ENCODE data around the gene DIAPH1.
A peak's percentile ranks its signal among the peaks of the same experiment; 100 is the strongest.

The DIAPH1 gene

DNA sequence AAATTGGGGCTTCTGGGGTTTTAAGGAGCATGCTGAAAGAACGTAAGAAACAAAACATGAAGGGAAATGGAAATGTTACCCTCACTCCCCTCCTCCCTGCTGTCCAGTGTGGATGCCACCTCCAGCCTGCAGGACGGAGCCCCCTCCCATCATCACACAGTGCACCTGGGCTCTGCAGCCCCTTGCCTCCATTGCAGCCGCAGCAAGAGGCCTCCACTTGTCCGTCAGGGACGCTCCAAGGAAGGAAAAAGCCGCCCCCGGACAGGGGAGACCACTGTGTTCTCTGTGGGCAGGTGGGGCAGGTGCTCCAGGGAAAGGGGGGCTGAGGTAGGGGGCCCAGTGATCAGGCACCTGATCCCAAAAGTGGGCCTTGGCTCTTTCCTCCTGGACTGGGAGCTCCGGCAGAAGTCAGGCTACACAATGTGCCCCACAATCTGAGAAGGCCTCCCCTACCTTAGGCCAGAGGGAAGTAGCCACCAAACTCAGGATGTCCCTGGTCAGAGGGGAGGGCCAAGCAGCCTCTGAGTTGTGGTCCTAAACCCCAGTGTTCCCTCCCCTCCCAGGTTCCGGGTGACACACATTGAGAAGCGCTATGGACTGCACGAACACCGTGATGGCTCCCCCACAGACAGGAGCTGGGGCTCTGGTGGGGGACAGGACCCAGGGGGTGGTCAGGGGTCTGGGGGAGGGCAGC, 20.7 kb upstream of the DIAPH1 start:
- peaks cover 27% of the 10 kb centered on the region for H3K4me1 ChIP-seq (ENCODE audit: control insufficient read depth, insufficient read depth, low read length)
- no peaks in the 10 kb centered on the region for H3K9me3 ChIP-seq (ENCODE audit: control insufficient read depth in 2 of 2, low read length in 2 of 2)
- peaks cover 6 to 9% of the 10 kb centered on the region in 2 donors for H3K36me3 ChIP-seq (ENCODE audit: control insufficient read depth in 2 of 2, insufficient read depth in 2 of 2, low read length in 2 of 2)
- H3K9ac ChIP-seq (ENCODE audit: low read length in 2 of 2): no peak overlapping the region
- H3K4me3 ChIP-seq (ENCODE audit: low read length in 2 of 2): no peak overlapping the region
- peaks cover 8 to 11% of the 10 kb centered on the region in 2 donors for H3K27me3 ChIP-seq (ENCODE audit: control insufficient read depth in 1 of 2, insufficient read depth in 2 of 2, low read length in 2 of 2)
- no peak overlapping the region for H3K27ac ChIP-seq (ENCODE audit: low read length)

DNA sequence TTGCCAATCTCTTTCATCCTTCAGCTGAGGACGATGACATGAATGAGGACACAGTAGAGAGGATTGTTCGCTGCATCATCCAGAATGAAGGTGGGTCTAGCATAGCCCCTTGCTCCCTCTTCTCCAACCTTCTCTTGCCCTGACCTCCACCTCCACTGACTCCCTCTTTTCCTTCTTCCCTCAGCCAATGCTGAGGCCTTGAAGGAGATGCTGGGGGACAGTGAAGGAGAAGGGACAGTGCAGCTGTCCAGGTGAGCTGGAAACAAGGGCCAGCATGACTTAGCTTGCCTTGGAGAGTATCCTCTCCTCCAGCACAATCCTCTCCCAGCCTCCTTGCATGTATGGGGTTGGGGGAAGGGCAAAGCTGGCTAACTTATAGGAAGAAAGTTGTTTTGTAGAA, 20.0 kb upstream of the DIAPH1 start:
- Histone ChIP-seq H3K36me3 (ENCODE audit: control insufficient read depth in 2 of 2, insufficient read depth in 2 of 2, low read length in 2 of 2) (peaks cover 6 to 8% of the 10 kb centered on the region in 2 donors), H3K9me3 (ENCODE audit: control insufficient read depth in 2 of 2, low read length in 2 of 2) (no peaks in the 10 kb centered on the region), H3K4me1 (ENCODE audit: control insufficient read depth, insufficient read depth, low read length) (peaks cover 27% of the 10 kb centered on the region), H3K9ac (ENCODE audit: low read length in 2 of 2) (no peak overlapping the region), H3K4me3 (ENCODE audit: low read length in 2 of 2) (no peak overlapping the region), H3K27ac (ENCODE audit: low read length) (no peak overlapping the region), H3K27me3 (ENCODE audit: control insufficient read depth in 1 of 2, insufficient read depth in 2 of 2, low read length in 2 of 2) (peaks cover 8 to 11% of the 10 kb centered on the region in 2 donors)

DNA sequence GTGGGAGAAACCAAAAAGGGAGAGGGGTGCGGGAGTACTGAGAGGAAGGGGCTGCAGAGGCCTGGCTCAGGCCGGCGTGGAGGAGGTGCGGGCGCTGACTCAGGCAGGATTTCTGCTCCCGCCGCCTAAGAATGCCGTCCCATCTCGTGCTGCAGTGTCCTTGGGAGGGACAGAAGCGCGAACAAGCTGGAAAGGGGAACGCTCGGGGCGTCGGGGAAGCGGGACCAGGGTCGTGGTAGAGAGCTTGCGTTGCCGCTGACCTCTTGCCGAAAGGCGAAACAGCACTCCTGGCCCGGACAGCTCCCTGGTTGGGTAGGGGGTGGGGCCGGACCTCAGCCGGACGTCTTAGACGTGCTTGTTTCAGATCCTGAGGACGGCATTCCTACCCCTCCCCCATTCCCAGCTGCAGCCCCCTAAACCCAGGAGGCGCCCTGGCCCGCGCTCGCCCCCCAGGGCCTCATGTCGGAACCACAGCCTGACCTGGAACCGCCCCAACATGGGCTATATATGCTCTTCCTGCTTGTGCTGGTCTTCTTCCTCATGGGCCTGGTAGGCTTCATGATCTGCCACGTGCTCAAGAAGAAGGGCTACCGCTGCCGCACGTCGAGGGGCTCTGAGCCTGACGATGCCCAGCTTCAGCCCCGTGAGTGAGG, 19.1 kb upstream of the DIAPH1 start:
- Histone ChIP-seq H3K9ac (ENCODE audit: low read length in 2 of 2) (peak overlapping the region in 1 of 2 donors; percentile 15), H3K4me1 (ENCODE audit: control insufficient read depth, insufficient read depth, low read length) (peaks cover 27% of the 10 kb centered on the region), H3K4me3 (ENCODE audit: low read length in 2 of 2) (peak overlapping the region; percentile 96 to 99), H3K27me3 (ENCODE audit: control insufficient read depth in 1 of 2, insufficient read depth in 2 of 2, low read length in 2 of 2) (peaks cover 8 to 11% of the 10 kb centered on the region in 2 donors), H3K36me3 (ENCODE audit: control insufficient read depth in 2 of 2, insufficient read depth in 2 of 2, low read length in 2 of 2) (peaks cover 2 to 5% of the 10 kb centered on the region in 2 donors), H3K9me3 (ENCODE audit: control insufficient read depth in 2 of 2, low read length in 2 of 2) (no peaks in the 10 kb centered on the region), H3K27ac (ENCODE audit: low read length) (no peak overlapping the region)

DNA sequence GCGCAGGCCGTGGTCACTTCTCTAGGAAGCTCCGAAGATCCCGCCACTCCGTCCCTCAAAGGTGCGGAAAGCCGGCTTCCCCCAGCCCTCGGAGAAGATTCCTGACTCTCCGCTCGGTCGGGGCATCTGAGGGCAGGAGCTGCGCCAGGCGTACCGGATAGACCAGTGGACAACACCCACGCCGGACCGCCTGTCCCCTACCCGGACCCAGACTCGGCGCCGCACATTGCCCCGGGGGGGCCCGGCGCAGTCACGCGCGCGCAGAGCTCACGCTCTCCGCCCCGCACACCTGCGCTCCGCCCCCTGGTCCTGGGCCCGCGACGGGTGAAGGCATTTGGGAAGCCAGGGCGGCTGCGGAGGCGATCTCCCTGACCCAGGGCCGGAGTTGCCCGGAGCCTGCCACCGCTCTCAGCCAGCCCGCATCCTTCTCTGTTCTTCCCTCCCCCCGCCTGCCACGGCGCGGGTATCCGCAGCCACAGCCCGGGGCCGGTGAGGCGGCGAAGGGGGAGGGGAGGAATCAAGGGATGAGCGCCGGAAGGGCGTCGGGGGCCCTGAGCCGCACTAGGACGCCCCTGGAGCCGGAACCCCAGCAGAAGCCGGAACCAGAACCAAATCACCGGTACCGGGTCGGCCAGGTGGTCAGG, 18.4 kb upstream of the DIAPH1 start:
- no peaks in the 10 kb centered on the region for H3K9me3 ChIP-seq (ENCODE audit: control insufficient read depth in 2 of 2, low read length in 2 of 2)
- H3K4me1 ChIP-seq (ENCODE audit: control insufficient read depth, insufficient read depth, low read length): peaks cover 27% of the 10 kb centered on the region
- peak overlapping the region; percentile 96 to 99 for H3K4me3 ChIP-seq (ENCODE audit: low read length in 2 of 2)
- H3K27me3 ChIP-seq (ENCODE audit: control insufficient read depth in 1 of 2, insufficient read depth in 2 of 2, low read length in 2 of 2): peaks cover 8 to 11% of the 10 kb centered on the region in 2 donors
- H3K27ac ChIP-seq (ENCODE audit: low read length): no peak overlapping the region
- peaks cover 3% of the 10 kb centered on the region in 2 donors for H3K36me3 ChIP-seq (ENCODE audit: control insufficient read depth in 2 of 2, insufficient read depth in 2 of 2, low read length in 2 of 2)
- peak overlapping the region; percentile 32 to 36 for H3K9ac ChIP-seq (ENCODE audit: low read length in 2 of 2)

DNA sequence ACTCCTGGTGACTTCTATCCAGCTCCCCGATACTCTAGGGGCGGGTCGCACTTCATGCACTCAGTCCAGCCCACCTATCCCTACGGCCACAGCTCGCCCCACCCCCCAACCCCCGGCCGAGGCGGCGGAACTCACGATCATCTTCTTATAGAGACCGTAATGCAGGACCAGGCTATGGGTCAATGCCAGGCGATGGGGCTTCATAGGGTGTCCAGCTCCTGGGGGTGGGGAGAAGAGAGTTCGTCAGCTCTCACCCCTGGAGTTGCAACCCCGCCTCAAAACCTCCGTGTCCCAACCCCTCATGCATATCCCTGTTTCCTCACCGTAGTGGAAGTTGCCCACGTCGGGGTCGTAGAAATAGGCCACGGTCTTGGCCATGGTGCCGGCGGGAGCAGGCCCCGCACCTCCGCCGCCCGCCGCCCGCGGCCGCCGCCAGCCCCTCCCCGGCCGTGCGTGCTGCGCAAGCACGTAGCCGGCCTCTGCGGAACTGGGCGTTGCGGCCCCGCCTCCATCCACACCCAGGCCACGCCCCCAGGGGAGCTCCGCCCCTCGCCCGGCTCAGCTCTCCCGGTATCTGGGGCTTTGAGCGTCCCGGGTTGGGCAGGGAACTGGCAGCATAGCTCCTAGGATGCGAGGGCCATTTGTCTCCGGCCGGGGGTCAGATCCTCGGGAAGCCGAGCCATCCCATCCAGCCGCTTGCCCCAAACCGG, 17.8 kb upstream of the DIAPH1 start, which contains the start of the genes HDAC3 and RELL2:
Gene HDAC3 (minus strand): TSS at position 437 of the 710 bp plus-strand sequence. CDS start 59 bp downstream, at position 378.
Gene RELL2 (plus strand): TSS at position 585 of the 710 bp plus-strand sequence. CDS start 1,229 bp downstream, outside the sequence.
- H3K27me3 ChIP-seq (ENCODE audit: control insufficient read depth in 1 of 2, insufficient read depth in 2 of 2, low read length in 2 of 2): peaks cover 8 to 11% of the 10 kb centered on the region in 2 donors
- H3K4me3 ChIP-seq (ENCODE audit: low read length in 2 of 2): peak within 1 kb of the TSS; percentile 96 to 99
- peak within 1 kb of the TSS; percentile 93 for H3K9ac ChIP-seq (ENCODE audit: low read length in 2 of 2)

DNA sequence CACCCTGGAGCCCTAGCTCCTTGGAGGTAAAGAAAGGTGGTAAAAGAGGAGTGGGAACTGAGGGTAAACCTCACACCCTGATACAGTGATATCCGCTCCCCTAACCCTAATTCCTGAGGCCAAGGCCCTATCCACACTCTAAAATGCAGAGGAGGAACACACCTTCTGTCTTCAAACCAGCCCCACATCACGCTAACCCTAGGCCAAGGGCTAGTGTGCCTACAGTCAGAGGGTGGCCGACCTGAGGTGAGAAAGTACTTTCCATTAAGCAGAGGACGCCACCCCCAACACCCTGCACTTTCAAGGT, 17.3 kb upstream of the DIAPH1 start:
- peak overlapping the region; percentile 96 to 99 for H3K4me3 ChIP-seq (ENCODE audit: low read length in 2 of 2)
- peaks cover 3% of the 10 kb centered on the region in 2 donors for H3K36me3 ChIP-seq (ENCODE audit: control insufficient read depth in 2 of 2, insufficient read depth in 2 of 2, low read length in 2 of 2)
- H3K4me1 ChIP-seq (ENCODE audit: control insufficient read depth, insufficient read depth, low read length): peaks cover 27% of the 10 kb centered on the region
- peak overlapping the region; percentile 93 for H3K9ac ChIP-seq (ENCODE audit: low read length in 2 of 2)
- no peaks in the 10 kb centered on the region for H3K9me3 ChIP-seq (ENCODE audit: control insufficient read depth in 2 of 2, low read length in 2 of 2)
- peaks cover 8 to 11% of the 10 kb centered on the region in 2 donors for H3K27me3 ChIP-seq (ENCODE audit: control insufficient read depth in 1 of 2, insufficient read depth in 2 of 2, low read length in 2 of 2)
- H3K27ac ChIP-seq (ENCODE audit: low read length): peak overlapping the region; percentile 62

More for the DNA sequence above, 17.8 kb upstream of the DIAPH1 start, which contains the start of the genes HDAC3 and RELL2:
- Histone ChIP-seq H3K4me1 (ENCODE audit: control insufficient read depth, insufficient read depth, low read length) (peaks cover 27% of the 10 kb centered on the region), H3K27ac (ENCODE audit: low read length) (peak within 1 kb of the TSS; percentile 62), H3K9me3 (ENCODE audit: control insufficient read depth in 2 of 2, low read length in 2 of 2) (no peaks in the 10 kb centered on the region), H3K36me3 (ENCODE audit: control insufficient read depth in 2 of 2, insufficient read depth in 2 of 2, low read length in 2 of 2) (peaks cover 3% of the 10 kb centered on the region in 2 donors)

DNA sequence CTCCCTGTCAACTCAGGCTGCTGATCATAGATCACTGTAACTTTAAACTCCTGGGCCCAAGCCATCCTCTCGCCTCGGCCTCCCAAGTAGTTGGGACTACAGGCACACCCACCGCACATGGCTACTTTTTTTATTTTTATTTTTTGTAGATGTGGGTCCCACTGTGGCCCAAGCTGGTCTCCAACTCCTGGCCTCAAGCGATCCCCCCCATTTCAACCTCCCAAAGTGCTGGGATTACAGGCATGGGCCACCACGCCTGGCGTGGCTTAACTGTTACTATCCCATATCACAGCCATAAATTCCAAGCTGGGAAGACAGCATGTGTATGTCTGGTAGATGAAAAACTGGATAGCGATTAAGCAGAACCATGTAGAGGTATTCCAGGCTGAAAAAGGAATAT, 16.8 kb upstream of the DIAPH1 start:
- H3K36me3 ChIP-seq (ENCODE audit: control insufficient read depth in 2 of 2, insufficient read depth in 2 of 2, low read length in 2 of 2): peaks cover 3% of the 10 kb centered on the region in 2 donors
- no peak overlapping the region for H3K27ac ChIP-seq (ENCODE audit: low read length)
- peak overlapping the region in 1 of 2 donors; percentile 93 for H3K9ac ChIP-seq (ENCODE audit: low read length in 2 of 2)
- peaks cover 27% of the 10 kb centered on the region for H3K4me1 ChIP-seq (ENCODE audit: control insufficient read depth, insufficient read depth, low read length)
- peaks cover 8 to 11% of the 10 kb centered on the region in 2 donors for H3K27me3 ChIP-seq (ENCODE audit: control insufficient read depth in 1 of 2, insufficient read depth in 2 of 2, low read length in 2 of 2)
- no peaks in the 10 kb centered on the region for H3K9me3 ChIP-seq (ENCODE audit: control insufficient read depth in 2 of 2, low read length in 2 of 2)
- peak overlapping the region; percentile 96 to 99 for H3K4me3 ChIP-seq (ENCODE audit: low read length in 2 of 2)

DNA sequence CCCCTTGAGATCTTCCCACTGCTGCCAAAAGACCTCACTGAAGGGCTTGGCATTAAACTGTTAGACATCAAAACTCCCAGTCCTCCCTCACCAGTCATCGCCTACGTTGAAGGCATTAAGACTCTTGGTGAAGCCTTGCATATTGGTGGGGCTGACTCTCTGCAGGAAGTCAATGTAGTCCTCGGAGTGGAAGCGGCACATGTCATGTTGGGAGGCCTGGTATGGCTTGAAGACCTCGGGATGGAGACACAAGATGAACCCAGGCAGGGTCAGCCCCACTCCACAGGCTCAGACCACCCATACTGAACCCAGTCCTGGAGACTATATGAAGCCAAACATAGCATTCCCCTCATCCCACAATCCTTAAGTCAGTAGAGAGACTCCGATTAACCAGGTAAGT, 15.9 kb upstream of the DIAPH1 start:
- Histone ChIP-seq H3K27ac (ENCODE audit: low read length) (no peak overlapping the region), H3K4me3 (ENCODE audit: low read length in 2 of 2) (no peak overlapping the region), H3K27me3 (ENCODE audit: control insufficient read depth in 1 of 2, insufficient read depth in 2 of 2, low read length in 2 of 2) (peaks cover 8 to 11% of the 10 kb centered on the region in 2 donors), H3K9ac (ENCODE audit: low read length in 2 of 2) (no peak overlapping the region), H3K9me3 (ENCODE audit: control insufficient read depth in 2 of 2, low read length in 2 of 2) (no peaks in the 10 kb centered on the region), H3K36me3 (ENCODE audit: control insufficient read depth in 2 of 2, insufficient read depth in 2 of 2, low read length in 2 of 2) (peaks cover 3 to 4% of the 10 kb centered on the region in 2 donors), H3K4me1 (ENCODE audit: control insufficient read depth, insufficient read depth, low read length) (peaks cover 27% of the 10 kb centered on the region)

DNA sequence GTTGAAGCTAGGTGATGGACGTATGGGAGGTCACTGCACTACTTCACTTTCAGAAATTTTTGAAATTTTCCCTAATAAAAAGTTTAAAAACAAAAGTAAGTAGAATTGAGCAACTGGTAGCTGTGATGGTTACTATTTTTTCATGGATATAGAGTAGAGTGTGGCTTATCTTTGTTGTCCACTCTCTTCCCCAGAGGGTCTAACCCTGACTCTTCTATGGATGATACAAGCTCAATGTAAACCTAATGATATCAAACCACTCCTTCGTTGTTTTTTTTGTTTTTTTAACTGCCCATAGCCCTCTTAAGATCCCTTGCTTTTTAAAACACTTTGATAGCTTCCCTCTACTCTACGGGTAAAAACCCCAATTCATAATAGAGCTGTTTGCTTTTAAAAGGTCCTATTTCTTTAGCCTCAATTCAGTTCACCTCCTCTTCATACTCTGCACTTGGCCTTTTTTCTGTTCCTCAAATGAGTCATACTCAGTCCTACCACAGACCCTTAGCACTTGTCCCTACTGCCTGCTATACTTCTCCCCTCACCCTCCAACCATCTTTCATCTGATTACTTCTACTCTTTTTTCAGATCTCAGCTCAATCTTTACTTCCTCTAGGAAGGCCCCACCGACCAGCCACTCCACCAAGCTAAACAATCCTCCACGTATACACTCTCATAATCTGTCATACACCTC, 15.2 kb upstream of the DIAPH1 start:
- peaks cover 27% of the 10 kb centered on the region for H3K4me1 ChIP-seq (ENCODE audit: control insufficient read depth, insufficient read depth, low read length)
- peaks cover 8 to 11% of the 10 kb centered on the region in 2 donors for H3K27me3 ChIP-seq (ENCODE audit: control insufficient read depth in 1 of 2, insufficient read depth in 2 of 2, low read length in 2 of 2)
- H3K4me3 ChIP-seq (ENCODE audit: low read length in 2 of 2): no peak overlapping the region
- H3K9ac ChIP-seq (ENCODE audit: low read length in 2 of 2): no peak overlapping the region
- no peak overlapping the region for H3K27ac ChIP-seq (ENCODE audit: low read length)
- no peaks in the 10 kb centered on the region for H3K9me3 ChIP-seq (ENCODE audit: control insufficient read depth in 2 of 2, low read length in 2 of 2)
- H3K36me3 ChIP-seq (ENCODE audit: control insufficient read depth in 2 of 2, insufficient read depth in 2 of 2, low read length in 2 of 2): peaks cover 10 to 11% of the 10 kb centered on the region in 2 donors

DNA sequence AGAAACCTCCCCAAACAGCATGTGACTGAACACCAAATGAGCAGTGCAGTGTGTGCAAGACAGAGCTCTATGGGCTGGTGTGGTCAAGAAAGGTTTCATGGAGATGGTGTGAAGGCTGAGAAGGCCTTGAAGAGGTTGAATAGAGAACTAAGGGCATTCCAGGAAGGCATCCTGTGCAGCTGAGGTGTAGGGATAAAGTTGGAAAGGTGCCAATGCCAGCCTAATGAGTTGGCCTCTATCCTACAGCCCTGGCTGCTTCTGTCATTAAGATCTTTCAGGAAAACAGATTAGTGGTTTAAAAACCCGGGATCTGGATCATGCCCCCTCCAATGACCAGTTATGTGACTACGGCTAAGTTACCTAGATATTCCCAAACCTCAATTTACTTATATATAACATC, 13.8 kb upstream of the DIAPH1 start:
- peaks cover 24% of the 10 kb centered on the region for H3K4me1 ChIP-seq (ENCODE audit: control insufficient read depth, insufficient read depth, low read length)
- H3K9me3 ChIP-seq (ENCODE audit: control insufficient read depth in 2 of 2, low read length in 2 of 2): no peaks in the 10 kb centered on the region
- H3K27ac ChIP-seq (ENCODE audit: low read length): no peak overlapping the region
- H3K4me3 ChIP-seq (ENCODE audit: low read length in 2 of 2): no peak overlapping the region
- no peak overlapping the region for H3K9ac ChIP-seq (ENCODE audit: low read length in 2 of 2)
- H3K27me3 ChIP-seq (ENCODE audit: control insufficient read depth in 1 of 2, insufficient read depth in 2 of 2, low read length in 2 of 2): no peaks in the 10 kb centered on the region
- peaks cover 24 to 25% of the 10 kb centered on the region in 2 donors for H3K36me3 ChIP-seq (ENCODE audit: control insufficient read depth in 2 of 2, insufficient read depth in 2 of 2, low read length in 2 of 2)
